Omental fat pad (tissue), 4 donors: ENCODE measurements around the gene BFAR. TPM values are rescaled to one million over a fixed set of nuclear protein-coding genes. Genes with fewer than 3 reads are reported as not detected.
"Not testable (repeated sequence)": the region's sequence is repeated elsewhere in the genome, so short reads cannot be mapped to it uniquely, and the experiment has no call there.

Experiments used
- ATAC-seq: fragments of 150-250 bp; one replicate; pipeline ENCODE4 v1.9.1; 2016; ENCODE audit warnings: mild to moderate bottlenecking, moderate library complexity; ENCODE audit not compliant: low FRiP score
- DNase-seq: peaks from one replicate; pipeline ENCODE4 v3.0.0-alpha.2; 2019; ENCODE audit warnings: low spot score
- small RNA-seq: library from RNA; depleted of rRNA; stranded (forward); fragments of <200 nt; gene quantifications from one replicate; pipeline ENCODE3, GENCODE V24; 2016
- total RNA-seq, 4 donors: library from RNA; depleted of rRNA; stranded (reverse); fragments of >200 nt; gene quantifications; one replicate each; pipeline ENCODE4 v1.1.0, GENCODE V29; 2016
- TF ChIP-seq, protein P1 (sequence below), 3 donors: fragments of 450-650 bp; IDR thresholded peaks; one replicate each; pipeline ENCODE4 v1.5.1; 2016 to 2017; ENCODE audit warnings: antibody characterized with exemption in 3 of 3, mild to moderate bottlenecking in 3 of 3, moderate library complexity in 2 of 3

BFAR gene
- total RNA-seq, 4 donors from 2014 or later, result 47.3 to 73.0 (median 61.5) TPM

GRCh38 chr16:14678748-14679497 lies 46.2 kb downstream of the BFAR start:
- TF ChIP-seq, protein P1, sequence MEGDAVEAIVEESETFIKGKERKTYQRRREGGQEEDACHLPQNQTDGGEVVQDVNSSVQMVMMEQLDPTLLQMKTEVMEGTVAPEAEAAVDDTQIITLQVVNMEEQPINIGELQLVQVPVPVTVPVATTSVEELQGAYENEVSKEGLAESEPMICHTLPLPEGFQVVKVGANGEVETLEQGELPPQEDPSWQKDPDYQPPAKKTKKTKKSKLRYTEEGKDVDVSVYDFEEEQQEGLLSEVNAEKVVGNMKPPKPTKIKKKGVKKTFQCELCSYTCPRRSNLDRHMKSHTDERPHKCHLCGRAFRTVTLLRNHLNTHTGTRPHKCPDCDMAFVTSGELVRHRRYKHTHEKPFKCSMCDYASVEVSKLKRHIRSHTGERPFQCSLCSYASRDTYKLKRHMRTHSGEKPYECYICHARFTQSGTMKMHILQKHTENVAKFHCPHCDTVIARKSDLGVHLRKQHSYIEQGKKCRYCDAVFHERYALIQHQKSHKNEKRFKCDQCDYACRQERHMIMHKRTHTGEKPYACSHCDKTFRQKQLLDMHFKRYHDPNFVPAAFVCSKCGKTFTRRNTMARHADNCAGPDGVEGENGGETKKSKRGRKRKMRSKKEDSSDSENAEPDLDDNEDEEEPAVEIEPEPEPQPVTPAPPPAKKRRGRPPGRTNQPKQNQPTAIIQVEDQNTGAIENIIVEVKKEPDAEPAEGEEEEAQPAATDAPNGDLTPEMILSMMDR (IDR thresholded peaks at IDR 0.05), result no peak
- DNase-seq, result no peak
- no peak for ATAC-seq

DNA sequence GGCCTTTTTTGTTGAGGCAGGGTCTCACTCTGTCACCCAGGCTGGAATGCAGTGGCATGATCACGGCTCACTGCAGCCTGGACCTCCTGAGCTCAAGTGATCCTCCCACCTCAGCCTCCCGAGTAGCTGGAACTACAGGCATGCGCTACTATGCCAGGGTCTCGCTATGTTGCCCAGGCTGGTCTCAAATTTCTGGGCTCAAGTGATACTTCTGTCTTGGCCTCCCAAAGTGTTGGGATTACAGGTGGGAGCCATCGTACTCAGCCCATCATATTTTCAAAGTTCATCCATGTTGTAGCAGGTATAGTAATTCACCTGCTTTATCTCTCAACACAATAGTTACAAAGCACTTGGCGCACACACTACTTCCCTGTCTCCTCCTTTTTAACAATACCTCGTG lies 47.6 kb downstream of the BFAR start:
- not testable (repeated sequence) for DNase-seq

DNA sequence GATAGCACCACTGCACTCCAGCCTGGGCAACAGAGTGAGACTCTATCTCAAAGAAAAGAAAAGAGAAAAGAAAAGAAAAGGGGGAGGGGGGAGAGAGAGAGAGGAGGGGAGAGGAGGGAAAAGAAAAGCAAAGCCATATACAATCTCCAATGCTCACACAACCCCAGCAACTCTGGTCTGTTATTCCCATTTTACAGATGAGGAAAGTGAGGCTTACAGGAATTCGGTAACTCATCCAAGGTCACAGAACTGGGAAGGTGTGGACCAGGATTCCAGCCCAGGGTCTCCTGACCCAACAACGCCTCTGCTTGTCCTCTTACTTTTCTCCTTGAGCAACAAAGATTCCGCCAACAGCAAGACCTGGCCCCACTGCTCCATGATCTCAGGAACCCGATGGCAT lies 48.4 kb downstream of the BFAR start:
- DNase-seq (no peak), ATAC-seq (no peak)
- TF ChIP-seq, protein P1 (IDR thresholded peaks at IDR 0.05), result no peak

More for the DNA sequence above, 47.6 kb downstream of the BFAR start:
- not testable (repeated sequence) for ATAC-seq

DNA sequence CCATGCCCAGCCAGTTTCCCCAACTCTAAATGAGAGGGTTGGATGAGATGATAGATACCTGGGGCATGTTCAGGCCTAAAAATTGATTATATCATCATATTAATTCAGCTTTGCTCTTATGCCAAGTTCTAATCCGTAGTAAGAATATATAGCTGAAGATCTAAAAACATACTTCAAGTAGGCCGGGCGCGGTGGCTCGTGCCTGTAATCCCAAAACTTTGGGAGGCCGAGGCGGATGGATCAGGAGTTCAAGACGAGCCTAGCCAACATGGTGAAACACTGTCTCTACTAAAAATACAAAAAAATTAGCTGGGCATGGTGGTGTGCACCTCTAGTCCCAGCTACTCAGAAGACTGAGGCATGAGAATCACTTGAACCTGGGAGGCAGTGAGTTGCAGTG lies 49.4 kb downstream of the BFAR start:
- DNase-seq (no peak), ATAC-seq (no peak)

DNA sequence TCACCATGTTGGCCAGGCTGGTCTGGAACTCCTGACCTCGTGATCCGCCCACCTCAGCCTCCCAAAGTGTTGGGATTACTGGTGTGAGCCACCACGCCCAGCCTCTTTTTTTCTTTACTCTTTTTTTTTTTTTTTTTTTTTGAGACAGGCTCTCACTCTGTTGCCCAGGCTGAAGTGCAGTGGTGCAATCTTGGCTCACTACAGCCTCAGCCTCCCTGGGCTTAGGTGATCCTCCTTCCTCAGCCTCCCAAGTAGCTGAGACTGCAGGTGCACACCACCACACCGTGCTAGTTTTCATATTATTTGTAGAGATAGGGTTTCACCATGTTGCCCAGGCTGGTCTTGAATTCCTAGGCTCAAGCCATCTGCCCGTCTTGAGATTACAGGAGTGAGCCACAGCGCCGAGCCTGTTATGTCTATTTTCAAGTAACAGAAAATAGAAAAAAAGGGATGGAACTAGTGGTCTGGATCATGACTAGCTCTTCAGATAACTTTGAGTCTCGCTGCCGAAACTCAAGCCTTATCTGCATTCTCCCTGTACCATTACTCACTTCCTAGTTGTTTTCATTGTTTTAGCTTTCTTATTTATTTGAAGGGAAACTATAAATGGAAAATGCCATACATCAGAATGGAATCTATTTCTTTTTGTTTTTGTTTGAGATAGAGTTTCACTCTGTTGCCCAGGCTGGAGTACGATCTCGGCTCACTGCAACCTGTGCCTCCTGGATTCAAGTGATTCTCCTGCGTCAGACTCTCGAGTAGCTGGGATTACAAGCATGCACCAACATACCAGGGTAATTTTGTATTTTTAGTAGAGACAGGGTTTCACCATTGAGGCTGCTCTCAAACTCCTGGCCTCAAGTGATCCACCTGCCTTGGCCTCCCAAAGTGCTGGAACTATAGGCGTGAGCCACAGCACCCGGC lies 53.4 kb downstream of the BFAR start:
- DNase-seq, result not testable (repeated sequence)

More for the DNA sequence above, 49.4 kb downstream of the BFAR start:
- TF ChIP-seq, protein P1 (IDR thresholded peaks at IDR 0.05), result no peak

DNA sequence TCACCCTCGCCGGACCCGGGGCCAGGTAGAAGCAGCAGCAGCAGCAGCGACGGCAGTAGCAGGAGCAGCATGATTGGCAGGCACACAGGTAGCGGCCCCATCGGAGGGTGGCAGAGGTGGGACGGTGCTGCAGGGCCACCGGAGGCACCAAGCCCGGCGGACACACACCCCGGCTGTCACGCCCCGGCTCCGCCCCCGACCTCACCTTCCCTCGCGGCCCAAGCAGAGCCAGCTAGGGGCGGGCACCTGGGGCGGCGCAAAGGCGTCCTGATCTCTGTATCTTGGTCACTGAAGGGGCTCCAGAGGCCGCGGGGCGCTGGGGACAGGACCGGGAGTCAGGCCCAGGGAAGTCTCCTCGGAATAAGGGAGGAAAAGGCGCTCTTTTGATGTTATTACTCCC lies 61.4 kb downstream of the BFAR start, which contains the start of gene PLA2G10:
Gene PLA2G10 (minus strand): TSS at position 180 of the 400 bp plus-strand sequence. CDS start 79 bp downstream, at position 101.
- not testable (repeated sequence) for ATAC-seq, DNase-seq

More for the DNA sequence above, 53.4 kb downstream of the BFAR start:
- ATAC-seq, result not testable (repeated sequence)

GRCh38 chr16:14701859-14702258 lies 69.1 kb downstream of the BFAR start:
- DNase-seq, ATAC-seq: not testable (repeated sequence)

- ATAC-seq, DNase-seq: not testable (repeated sequence)
These were observed 69.9 kb downstream of the BFAR start for GRCh38 chr16:14702672-14703071.

GRCh38 chr16:14703156-14704011 lies 70.6 kb downstream of the BFAR start, which contains the start of gene NPIPA3:
Gene NPIPA3, plus strand, starts transcription at chr16:14703411. Its CDS starts 5,533 bp downstream, at chr16:14708944.
- ATAC-seq, result peak; percentile 97
- not testable (repeated sequence) for DNase-seq

Small RNAs within 50 kb of the gene (small RNA-seq; reads per million reads assigned to genes)
- gene RN7SL274P (not detected), gene RNU7-125P (not detected)

Other genes with a start within 250 kb of the BFAR start
- gene PARN, start 2.7 kb upstream of the BFAR start, total RNA-seq, result 10 to 100 TPM; 23.0 to 34.8 (median 26.4) TPM
- not detected for gene PLA2G10, start 61.4 kb downstream of the BFAR start, total RNA-seq
- gene NPIPA3, start 70.5 kb downstream of the BFAR start, total RNA-seq, result 1 to 10 TPM in 1 of 4 donors, under 1 TPM in 1, not detected in 2; 0.46 to 2.3 TPM
- gene NPIPA2, start 109.6 kb downstream of the BFAR start, total RNA-seq, result 1 to 10 TPM in 1 of 4 donors, not detected in 3; 2.3 TPM
- 10 to 100 TPM; 28.2 to 74.2 (median 39.6) TPM for gene NOMO1, start 200.8 kb downstream of the BFAR start, total RNA-seq